ENCODE measurements around the gene MELK. TPM values are rescaled to one million over a fixed set of nuclear protein-coding genes. Genes with fewer than 3 reads are reported as not detected.

Gene MELK
- total and polyA plus RNA-seq, 2 experiments from 2014 or later, result 11.0 to 12.5 TPM

DNA sequence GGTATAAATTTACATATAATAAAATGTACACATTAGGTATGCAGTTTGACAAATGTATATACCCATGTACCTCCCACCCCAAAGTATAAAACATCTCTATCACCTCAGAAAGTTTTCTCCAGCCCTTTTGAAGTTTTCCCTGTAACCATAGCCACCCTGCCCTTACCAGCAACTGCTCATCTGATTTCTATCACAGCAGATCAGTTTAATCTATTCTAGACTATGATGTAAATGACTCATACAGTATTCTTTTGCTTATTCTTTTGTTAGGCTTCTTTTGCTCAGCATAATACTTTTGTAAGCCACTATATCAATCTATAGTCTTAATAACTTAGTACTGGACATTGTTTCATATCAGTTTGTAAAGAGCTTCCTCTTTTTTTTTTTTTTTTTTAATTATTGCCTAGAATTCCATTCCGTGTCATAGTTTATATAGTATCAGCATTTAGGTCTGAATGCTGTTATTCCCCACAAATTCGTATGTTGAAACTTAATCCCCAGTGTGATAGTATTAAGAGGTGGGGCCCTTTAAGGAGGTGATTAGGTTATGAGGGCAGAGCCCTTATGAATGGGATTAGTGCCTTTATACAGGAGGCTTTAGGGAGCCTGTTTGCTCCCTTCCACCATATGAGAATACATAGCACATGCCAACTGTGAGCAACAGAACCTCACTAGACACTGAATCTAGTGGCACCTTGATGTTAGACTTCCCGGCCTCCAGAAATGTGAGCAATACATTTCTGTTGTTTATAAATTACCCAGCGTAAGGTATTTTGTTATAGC lies 20.3 kb downstream of the MELK start:
- H3K79me2 ChIP-seq, result no peaks in the 10 kb centered on the region
- no peaks in the 10 kb centered on the region for H3K9me3 ChIP-seq (ENCODE audit: low read depth)
- H3K36me3 ChIP-seq (replicated peaks; ENCODE audit: insufficient read depth, low read depth), result no peaks in the 10 kb centered on the region
- H3K4me2 ChIP-seq, result no peak overlapping the region
- 83% methylated on average over 4 of the region's 4 CpGs for WGBS (ENCODE audit: low lambda C conversion rate, missing lambda C conversion rate)
- no peaks in the 10 kb centered on the region for H4K20me1 ChIP-seq (ENCODE audit: insufficient read depth, poor library complexity, severe bottlenecking)
- no peaks in the 10 kb centered on the region for H3K9me2 ChIP-seq (replicated peaks; ENCODE audit: insufficient read depth)
- no peak for DNase-seq (ENCODE audit: low spot score)
- H3K27ac ChIP-seq, result no peak overlapping the region
- no peak overlapping the region for H2AFZ ChIP-seq
- H3K4me1 ChIP-seq (ENCODE audit: insufficient read depth), result no peaks in the 10 kb centered on the region
- no peak overlapping the region for H3K4me3 ChIP-seq
- no peaks in the 10 kb centered on the region for H3K27me3 ChIP-seq
- TF ChIP-seq, protein P1, sequence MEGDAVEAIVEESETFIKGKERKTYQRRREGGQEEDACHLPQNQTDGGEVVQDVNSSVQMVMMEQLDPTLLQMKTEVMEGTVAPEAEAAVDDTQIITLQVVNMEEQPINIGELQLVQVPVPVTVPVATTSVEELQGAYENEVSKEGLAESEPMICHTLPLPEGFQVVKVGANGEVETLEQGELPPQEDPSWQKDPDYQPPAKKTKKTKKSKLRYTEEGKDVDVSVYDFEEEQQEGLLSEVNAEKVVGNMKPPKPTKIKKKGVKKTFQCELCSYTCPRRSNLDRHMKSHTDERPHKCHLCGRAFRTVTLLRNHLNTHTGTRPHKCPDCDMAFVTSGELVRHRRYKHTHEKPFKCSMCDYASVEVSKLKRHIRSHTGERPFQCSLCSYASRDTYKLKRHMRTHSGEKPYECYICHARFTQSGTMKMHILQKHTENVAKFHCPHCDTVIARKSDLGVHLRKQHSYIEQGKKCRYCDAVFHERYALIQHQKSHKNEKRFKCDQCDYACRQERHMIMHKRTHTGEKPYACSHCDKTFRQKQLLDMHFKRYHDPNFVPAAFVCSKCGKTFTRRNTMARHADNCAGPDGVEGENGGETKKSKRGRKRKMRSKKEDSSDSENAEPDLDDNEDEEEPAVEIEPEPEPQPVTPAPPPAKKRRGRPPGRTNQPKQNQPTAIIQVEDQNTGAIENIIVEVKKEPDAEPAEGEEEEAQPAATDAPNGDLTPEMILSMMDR (IDR thresholded peaks at IDR 0.05; ENCODE audit: poor library complexity), result no peak
- TF ChIP-seq EZH2 (IDR thresholded peaks at IDR 0.05; ENCODE audit: borderline replicate concordance) (no peak), EZH2phosphoT487 (IDR thresholded peaks at IDR 0.05; ENCODE audit: low read depth, severe bottlenecking, unreplicated experiment) (no peak)

DNA sequence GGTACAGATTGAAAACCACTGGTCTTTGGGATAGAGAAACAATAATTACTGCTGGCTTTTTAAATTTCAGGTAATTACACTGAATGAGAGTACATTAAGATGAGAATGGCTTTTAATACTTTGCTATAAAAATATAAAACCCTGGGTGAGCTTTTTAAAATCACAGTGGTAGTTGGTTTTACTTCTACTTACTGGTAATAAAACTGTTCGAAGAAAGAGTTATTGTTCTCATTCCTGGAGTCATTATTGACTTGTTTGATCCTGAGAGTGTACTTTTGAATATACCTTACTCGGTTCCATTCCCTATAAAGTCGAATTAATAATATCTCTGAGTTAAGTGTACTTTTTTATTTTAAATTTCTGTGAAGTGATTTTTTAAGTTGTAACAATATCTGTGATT lies 21.5 kb downstream of the MELK start:
- Histone ChIP-seq H3K27ac (no peak overlapping the region), H3K27me3 (no peaks in the 10 kb centered on the region), H3K4me1 (ENCODE audit: insufficient read depth) (no peaks in the 10 kb centered on the region), H3K4me3 (no peak overlapping the region), H3K4me2 (no peak overlapping the region), H4K20me1 (ENCODE audit: insufficient read depth, poor library complexity, severe bottlenecking) (no peaks in the 10 kb centered on the region), H3K79me2 (no peaks in the 10 kb centered on the region), H3K9me2 (replicated peaks; ENCODE audit: insufficient read depth) (no peaks in the 10 kb centered on the region), H3K36me3 (replicated peaks; ENCODE audit: insufficient read depth, low read depth) (no peaks in the 10 kb centered on the region), H3K9me3 (ENCODE audit: low read depth) (no peaks in the 10 kb centered on the region), H2AFZ (no peak overlapping the region)
- DNase-seq (ENCODE audit: low spot score), result no peak
- TF ChIP-seq EZH2phosphoT487 (IDR thresholded peaks at IDR 0.05; ENCODE audit: low read depth, severe bottlenecking, unreplicated experiment) (no peak), EZH2 (IDR thresholded peaks at IDR 0.05; ENCODE audit: borderline replicate concordance) (no peak)
- TF ChIP-seq, protein P1 (IDR thresholded peaks at IDR 0.05; ENCODE audit: poor library complexity), result no peak
- WGBS (ENCODE audit: low lambda C conversion rate, missing lambda C conversion rate), result 75% methylated on average over 3 of the region's 3 CpGs

DNA sequence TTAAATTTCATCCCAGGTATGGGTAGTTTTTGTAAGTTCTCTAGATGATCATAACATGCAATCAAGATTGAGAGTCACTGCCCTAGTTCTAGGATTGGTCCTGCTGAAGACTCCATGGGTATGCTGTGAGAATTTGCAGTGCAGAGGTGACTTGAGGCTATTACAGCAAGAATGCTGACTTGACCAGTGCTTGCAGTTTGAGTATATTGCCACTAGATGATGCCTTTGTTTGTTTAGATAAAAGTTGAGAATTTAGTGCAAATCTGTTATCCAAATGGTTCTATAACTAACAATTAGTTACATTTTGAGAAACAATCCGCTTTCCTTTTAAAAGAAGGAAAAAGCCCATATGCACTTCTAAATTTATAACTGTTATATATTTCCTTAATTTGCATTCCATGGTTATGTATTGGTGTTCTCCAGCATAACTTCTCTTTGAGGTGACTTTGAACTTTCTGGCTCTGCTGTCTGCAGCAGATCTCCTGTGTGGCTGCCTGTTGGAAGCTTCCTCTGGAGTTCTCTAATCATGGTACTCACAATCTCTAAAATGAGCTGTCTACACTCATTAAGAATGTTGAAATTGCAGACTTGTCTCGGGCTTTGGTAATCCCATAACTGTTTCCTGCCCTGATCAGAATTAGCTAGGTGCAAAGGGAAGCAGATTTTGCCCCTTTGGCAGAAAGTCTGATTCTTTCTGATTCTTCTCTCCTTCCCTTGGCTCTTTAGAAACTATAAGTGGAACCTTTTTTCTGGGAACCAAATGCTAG lies 24.9 kb downstream of the MELK start:
- no peak overlapping the region for H2AFZ ChIP-seq
- H3K4me2 ChIP-seq, result no peak overlapping the region
- H3K9me2 ChIP-seq (replicated peaks; ENCODE audit: insufficient read depth), result no peaks in the 10 kb centered on the region
- TF ChIP-seq, protein P1 (IDR thresholded peaks at IDR 0.05; ENCODE audit: poor library complexity), result peak; percentile 35
- TF ChIP-seq EZH2 (IDR thresholded peaks at IDR 0.05; ENCODE audit: borderline replicate concordance) (no peak), EZH2phosphoT487 (IDR thresholded peaks at IDR 0.05; ENCODE audit: low read depth, severe bottlenecking, unreplicated experiment) (no peak)
- no peaks in the 10 kb centered on the region for H3K79me2 ChIP-seq
- no peaks in the 10 kb centered on the region for H4K20me1 ChIP-seq (ENCODE audit: insufficient read depth, poor library complexity, severe bottlenecking)
- H3K4me1 ChIP-seq (ENCODE audit: insufficient read depth), result no peaks in the 10 kb centered on the region
- no peaks in the 10 kb centered on the region for H3K27me3 ChIP-seq
- H3K36me3 ChIP-seq (replicated peaks; ENCODE audit: insufficient read depth, low read depth), result no peaks in the 10 kb centered on the region
- no peak overlapping the region for H3K4me3 ChIP-seq
- WGBS (ENCODE audit: low lambda C conversion rate, missing lambda C conversion rate), result 92% methylated on average over 2 of the region's 2 CpGs
- no peak overlapping the region for H3K27ac ChIP-seq
- H3K9me3 ChIP-seq (ENCODE audit: low read depth), result no peaks in the 10 kb centered on the region
- DNase-seq (ENCODE audit: low spot score), result peak; percentile 43

All from hepatocyte (in vitro differentiated cells).